Measurements from ENCODE around the gene STRIP2.

STRIP2 gene

GRCh38 chr7:129494041-129494440 is 59.8 kb downstream of the STRIP2 start:
- no peak for DNase-seq (ENCODE audit: low read depth)
- TF ChIP-seq CTCF (IDR thresholded peaks at IDR 0.05; ENCODE audit: low read depth, low read length, missing control alignments): no peak
- no peak overlapping the region for H3K4me3 ChIP-seq (ENCODE audit: low read depth, low read length)

GRCh38 chr7:129495987-129496386 is 61.8 kb downstream of the STRIP2 start:
- H3K4me3 ChIP-seq (ENCODE audit: low read depth, low read length): no peak overlapping the region
- no peak for DNase-seq (ENCODE audit: low read depth)
- no peak for TF ChIP-seq CTCF (IDR thresholded peaks at IDR 0.05; ENCODE audit: low read depth, low read length, missing control alignments)

- no peak overlapping the region for H3K4me3 ChIP-seq (ENCODE audit: low read depth, low read length)
- DNase-seq (ENCODE audit: low read depth): no peak
- no peak for TF ChIP-seq CTCF (IDR thresholded peaks at IDR 0.05; ENCODE audit: low read depth, low read length, missing control alignments)
Observed at GRCh38 chr7:129496653-129497052, 62.4 kb downstream of the STRIP2 start.

GRCh38 chr7:129497156-129497555 is 62.9 kb downstream of the STRIP2 start:
- H3K4me3 ChIP-seq (ENCODE audit: low read depth, low read length): no peak overlapping the region
- no peak for TF ChIP-seq CTCF (IDR thresholded peaks at IDR 0.05; ENCODE audit: low read depth, low read length, missing control alignments)
- DNase-seq (ENCODE audit: low read depth): no peak

- no peak for DNase-seq (ENCODE audit: low read depth)
- no peak overlapping the region for H3K4me3 ChIP-seq (ENCODE audit: low read depth, low read length)
- TF ChIP-seq CTCF (IDR thresholded peaks at IDR 0.05; ENCODE audit: low read depth, low read length, missing control alignments): no peak
Observed at GRCh38 chr7:129498021-129498420, 63.8 kb downstream of the STRIP2 start.

- H3K4me3 ChIP-seq (ENCODE audit: low read depth, low read length): no peak overlapping the region
- no peak for TF ChIP-seq CTCF (IDR thresholded peaks at IDR 0.05; ENCODE audit: low read depth, low read length, missing control alignments)
- no peak for DNase-seq (ENCODE audit: low read depth)
Observed at GRCh38 chr7:129499999-129500398, 65.8 kb downstream of the STRIP2 start.
